ENCODE data around the gene TTYH3. TPM values are rescaled to one million over a fixed set of nuclear protein-coding genes. Genes with fewer than 3 reads are reported as not detected.

Gene TTYH3
- total and polyA plus RNA-seq, 2 of the 13 experiments (the other 11 are each of a cell fraction or from before 2014, with no cell fraction given): 26.3 to 50.0 TPM

DNA sequence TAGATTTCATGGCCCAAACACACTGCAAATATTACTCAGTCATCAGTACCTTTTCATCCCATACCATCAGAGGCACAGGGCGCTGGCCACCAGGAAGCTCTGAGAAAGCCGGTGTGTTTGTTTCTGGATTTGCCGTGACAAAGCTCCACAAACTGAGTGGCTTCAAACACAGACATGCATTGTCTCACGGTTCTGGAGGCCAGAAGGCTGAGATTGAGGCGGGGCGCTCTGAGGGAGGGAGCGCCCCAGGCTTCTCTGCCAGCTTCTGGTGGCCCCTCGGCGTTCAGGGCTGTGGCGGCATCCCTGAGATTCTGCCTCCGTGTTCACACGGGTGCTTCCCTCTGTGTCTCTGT, 3.7 kb upstream of the TTYH3 start (continued):
- TF ChIP-seq, protein P1, sequence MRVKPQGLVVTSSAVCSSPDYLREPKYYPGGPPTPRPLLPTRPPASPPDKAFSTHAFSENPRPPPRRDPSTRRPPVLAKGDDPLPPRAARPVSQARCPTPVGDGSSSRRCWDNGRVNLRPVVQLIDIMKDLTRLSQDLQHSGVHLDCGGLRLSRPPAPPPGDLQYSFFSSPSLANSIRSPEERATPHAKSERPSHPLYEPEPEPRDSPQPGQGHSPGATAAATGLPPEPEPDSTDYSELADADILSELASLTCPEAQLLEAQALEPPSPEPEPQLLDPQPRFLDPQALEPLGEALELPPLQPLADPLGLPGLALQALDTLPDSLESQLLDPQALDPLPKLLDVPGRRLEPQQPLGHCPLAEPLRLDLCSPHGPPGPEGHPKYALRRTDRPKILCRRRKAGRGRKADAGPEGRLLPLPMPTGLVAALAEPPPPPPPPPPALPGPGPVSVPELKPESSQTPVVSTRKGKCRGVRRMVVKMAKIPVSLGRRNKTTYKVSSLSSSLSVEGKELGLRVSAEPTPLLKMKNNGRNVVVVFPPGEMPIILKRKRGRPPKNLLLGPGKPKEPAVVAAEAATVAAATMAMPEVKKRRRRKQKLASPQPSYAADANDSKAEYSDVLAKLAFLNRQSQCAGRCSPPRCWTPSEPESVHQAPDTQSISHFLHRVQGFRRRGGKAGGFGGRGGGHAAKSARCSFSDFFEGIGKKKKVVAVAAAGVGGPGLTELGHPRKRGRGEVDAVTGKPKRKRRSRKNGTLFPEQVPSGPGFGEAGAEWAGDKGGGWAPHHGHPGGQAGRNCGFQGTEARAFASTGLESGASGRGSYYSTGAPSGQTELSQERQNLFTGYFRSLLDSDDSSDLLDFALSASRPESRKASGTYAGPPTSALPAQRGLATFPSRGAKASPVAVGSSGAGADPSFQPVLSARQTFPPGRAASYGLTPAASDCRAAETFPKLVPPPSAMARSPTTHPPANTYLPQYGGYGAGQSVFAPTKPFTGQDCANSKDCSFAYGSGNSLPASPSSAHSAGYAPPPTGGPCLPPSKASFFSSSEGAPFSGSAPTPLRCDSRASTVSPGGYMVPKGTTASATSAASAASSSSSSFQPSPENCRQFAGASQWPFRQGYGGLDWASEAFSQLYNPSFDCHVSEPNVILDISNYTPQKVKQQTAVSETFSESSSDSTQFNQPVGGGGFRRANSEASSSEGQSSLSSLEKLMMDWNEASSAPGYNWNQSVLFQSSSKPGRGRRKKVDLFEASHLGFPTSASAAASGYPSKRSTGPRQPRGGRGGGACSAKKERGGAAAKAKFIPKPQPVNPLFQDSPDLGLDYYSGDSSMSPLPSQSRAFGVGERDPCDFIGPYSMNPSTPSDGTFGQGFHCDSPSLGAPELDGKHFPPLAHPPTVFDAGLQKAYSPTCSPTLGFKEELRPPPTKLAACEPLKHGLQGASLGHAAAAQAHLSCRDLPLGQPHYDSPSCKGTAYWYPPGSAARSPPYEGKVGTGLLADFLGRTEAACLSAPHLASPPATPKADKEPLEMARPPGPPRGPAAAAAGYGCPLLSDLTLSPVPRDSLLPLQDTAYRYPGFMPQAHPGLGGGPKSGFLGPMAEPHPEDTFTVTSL (CRISPR knock-in tag; IDR thresholded peaks at IDR 0.05; ENCODE audit: borderline replicate concordance): no peak
- TF ChIP-seq ZFY (CRISPR knock-in tag; IDR thresholded peaks at IDR 0.05) (peak; percentile 28; the same call in 1 of the 2 replicates), SIN3A (IDR thresholded peaks at IDR 0.05; ENCODE audit: borderline replicate concordance, low read depth, low read length) (0 out of 2 replicates have a peak, but pooled peaks have one; percentile 41), FOXA3 (CRISPR knock-in tag; IDR thresholded peaks at IDR 0.05) (peak; percentile 38), SOX13 (IDR thresholded peaks at IDR 0.05) (peak; percentile 54; the same call in 1 of the 2 replicates), SOX13 (CRISPR knock-in tag; conservative IDR thresholded peaks at IDR 0.05 in 1 of 2, IDR thresholded peaks at IDR 0.05 in 1 of 2) (peak in 1 of 2 experiments; percentile 93; a peak in 2 of 4 replicates), NFKB2 (CRISPR knock-in tag; IDR thresholded peaks at IDR 0.05; ENCODE audit: borderline replicate concordance) (no peak), NCOA2 (CRISPR knock-in tag; IDR thresholded peaks at IDR 0.05) (peak; percentile 61; the same call in 1 of the 2 replicates), ZNF205 (CRISPR knock-in tag; IDR thresholded peaks at IDR 0.05) (0 out of 2 replicates have a peak, but pooled peaks have one; percentile 35)
- TF ChIP-seq, protein P2, sequence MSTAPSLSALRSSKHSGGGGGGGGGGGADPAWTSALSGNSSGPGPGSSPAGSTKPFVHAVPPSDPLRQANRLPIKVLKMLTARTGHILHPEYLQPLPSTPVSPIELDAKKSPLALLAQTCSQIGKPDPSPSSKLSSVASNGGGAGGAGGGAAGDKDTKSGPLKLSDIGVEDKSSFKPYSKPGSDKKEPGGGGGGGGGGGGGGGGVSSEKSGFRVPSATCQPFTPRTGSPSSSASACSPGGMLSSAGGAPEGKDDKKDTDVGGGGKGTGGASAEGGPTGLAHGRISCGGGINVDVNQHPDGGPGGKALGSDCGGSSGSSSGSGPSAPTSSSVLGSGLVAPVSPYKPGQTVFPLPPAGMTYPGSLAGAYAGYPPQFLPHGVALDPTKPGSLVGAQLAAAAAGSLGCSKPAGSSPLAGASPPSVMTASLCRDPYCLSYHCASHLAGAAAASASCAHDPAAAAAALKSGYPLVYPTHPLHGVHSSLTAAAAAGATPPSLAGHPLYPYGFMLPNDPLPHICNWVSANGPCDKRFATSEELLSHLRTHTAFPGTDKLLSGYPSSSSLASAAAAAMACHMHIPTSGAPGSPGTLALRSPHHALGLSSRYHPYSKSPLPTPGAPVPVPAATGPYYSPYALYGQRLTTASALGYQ (CRISPR knock-in tag; IDR thresholded peaks at IDR 0.05): peak; percentile 32; the same call in 1 of the 2 replicates
- TF ChIP-seq, protein P3, sequence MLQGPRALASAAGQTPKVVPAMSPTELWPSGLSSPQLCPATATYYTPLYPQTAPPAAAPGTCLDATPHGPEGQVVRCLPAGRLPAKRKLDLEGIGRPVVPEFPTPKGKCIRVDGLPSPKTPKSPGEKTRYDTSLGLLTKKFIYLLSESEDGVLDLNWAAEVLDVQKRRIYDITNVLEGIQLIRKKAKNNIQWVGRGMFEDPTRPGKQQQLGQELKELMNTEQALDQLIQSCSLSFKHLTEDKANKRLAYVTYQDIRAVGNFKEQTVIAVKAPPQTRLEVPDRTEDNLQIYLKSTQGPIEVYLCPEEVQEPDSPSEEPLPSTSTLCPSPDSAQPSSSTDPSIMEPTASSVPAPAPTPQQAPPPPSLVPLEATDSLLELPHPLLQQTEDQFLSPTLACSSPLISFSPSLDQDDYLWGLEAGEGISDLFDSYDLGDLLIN (CRISPR knock-in tag; IDR thresholded peaks at IDR 0.05; ENCODE audit: borderline replicate concordance): no peak
- TF ChIP-seq, protein P4, sequence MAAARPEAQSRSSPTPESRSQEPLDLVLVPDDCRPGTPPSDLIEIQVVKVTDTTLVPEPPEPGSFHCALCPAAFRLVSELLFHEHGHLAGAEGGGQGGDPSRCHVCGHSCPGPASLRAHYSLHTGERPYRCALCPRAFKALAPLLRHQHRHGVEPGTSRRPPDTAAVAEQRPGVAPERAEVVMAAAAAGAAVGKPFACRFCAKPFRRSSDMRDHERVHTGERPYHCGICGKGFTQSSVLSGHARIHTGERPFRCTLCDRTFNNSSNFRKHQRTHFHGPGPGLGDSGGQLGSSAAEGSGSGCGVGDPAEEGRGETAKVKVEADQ (CRISPR knock-in tag; IDR thresholded peaks at IDR 0.05; ENCODE audit: borderline replicate concordance): no peak
- TF ChIP-seq, protein P5, sequence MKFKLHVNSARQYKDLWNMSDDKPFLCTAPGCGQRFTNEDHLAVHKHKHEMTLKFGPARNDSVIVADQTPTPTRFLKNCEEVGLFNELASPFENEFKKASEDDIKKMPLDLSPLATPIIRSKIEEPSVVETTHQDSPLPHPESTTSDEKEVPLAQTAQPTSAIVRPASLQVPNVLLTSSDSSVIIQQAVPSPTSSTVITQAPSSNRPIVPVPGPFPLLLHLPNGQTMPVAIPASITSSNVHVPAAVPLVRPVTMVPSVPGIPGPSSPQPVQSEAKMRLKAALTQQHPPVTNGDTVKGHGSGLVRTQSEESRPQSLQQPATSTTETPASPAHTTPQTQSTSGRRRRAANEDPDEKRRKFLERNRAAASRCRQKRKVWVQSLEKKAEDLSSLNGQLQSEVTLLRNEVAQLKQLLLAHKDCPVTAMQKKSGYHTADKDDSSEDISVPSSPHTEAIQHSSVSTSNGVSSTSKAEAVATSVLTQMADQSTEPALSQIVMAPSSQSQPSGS (CRISPR knock-in tag; IDR thresholded peaks at IDR 0.05): no peak
- TF ChIP-seq, protein P6, sequence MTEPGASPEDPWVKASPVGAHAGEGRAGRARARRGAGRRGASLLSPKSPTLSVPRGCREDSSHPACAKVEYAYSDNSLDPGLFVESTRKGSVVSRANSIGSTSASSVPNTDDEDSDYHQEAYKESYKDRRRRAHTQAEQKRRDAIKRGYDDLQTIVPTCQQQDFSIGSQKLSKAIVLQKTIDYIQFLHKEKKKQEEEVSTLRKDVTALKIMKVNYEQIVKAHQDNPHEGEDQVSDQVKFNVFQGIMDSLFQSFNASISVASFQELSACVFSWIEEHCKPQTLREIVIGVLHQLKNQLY (CRISPR knock-in tag; IDR thresholded peaks at IDR 0.05): 0 out of 2 replicates have a peak, but pooled peaks have one; percentile 23
- TF ChIP-seq, protein P7, sequence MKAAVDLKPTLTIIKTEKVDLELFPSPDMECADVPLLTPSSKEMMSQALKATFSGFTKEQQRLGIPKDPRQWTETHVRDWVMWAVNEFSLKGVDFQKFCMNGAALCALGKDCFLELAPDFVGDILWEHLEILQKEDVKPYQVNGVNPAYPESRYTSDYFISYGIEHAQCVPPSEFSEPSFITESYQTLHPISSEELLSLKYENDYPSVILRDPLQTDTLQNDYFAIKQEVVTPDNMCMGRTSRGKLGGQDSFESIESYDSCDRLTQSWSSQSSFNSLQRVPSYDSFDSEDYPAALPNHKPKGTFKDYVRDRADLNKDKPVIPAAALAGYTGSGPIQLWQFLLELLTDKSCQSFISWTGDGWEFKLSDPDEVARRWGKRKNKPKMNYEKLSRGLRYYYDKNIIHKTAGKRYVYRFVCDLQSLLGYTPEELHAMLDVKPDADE (CRISPR knock-in tag; IDR thresholded peaks at IDR 0.05): no peak
- TF ChIP-seq, protein P8, sequence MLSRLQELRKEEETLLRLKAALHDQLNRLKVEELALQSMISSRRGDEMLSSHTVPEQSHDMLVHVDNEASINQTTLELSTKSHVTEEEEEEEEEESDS (CRISPR knock-in tag; IDR thresholded peaks at IDR 0.05; ENCODE audit: borderline replicate concordance): no peak

All from HepG2 (cell line).